Fibroblast of the aortic adventitia (primary cell): Measurements from ENCODE around the gene C1orf116. TPM values are rescaled to one million over a fixed set of nuclear protein-coding genes. Genes with fewer than 3 reads are reported as not detected.

ENCODE experiments used
- DNase-seq: peaks from one replicate; pipeline ENCODE4 v3.0.0-alpha.2; 2010; ENCODE audit warnings: low read depth
- H3K4me3 ChIP-seq: 2 replicates; pipeline ENCODE4 v1.5.1; 2011; ENCODE audit warnings: low read depth, mild to moderate bottlenecking, control low read depth, low read length, moderate library complexity
- CTCF ChIP-seq: IDR thresholded peaks from 2 replicates; pipeline ENCODE4 v1.5.1; 2011; ENCODE audit warnings: mild to moderate bottlenecking, low read length, control low read depth, inconsistent platforms; ENCODE audit not compliant: insufficient read depth
- total RNA-seq: library from RNA; depleted of rRNA; stranded (reverse); fragments of >200 nt; gene quantifications from 2 replicates; pipeline ENCODE4 v1.2.3, GENCODE V29; 2012; ENCODE audit warnings: low replicate concordance

C1orf116 gene
- total RNA-seq, 1 donor = under 0.01 TPM

GRCh38 chr1:207069858-207070506, 37.4 kb upstream of the C1orf116 start:
- TF ChIP-seq CTCF = no peak

GRCh38 chr1:207069061-207069460, 36.5 kb upstream of the C1orf116 start:
- TF ChIP-seq CTCF = no peak
- no peak overlapping the region for H3K4me3 ChIP-seq
- no peak for DNase-seq

More at GRCh38 chr1:207069858-207070506, 37.4 kb upstream of the C1orf116 start:
- no peak for DNase-seq
- H3K4me3 ChIP-seq = no peak overlapping the region

GRCh38 chr1:207067665-207068064, 35.1 kb upstream of the C1orf116 start:
- no peak for DNase-seq
- H3K4me3 ChIP-seq = no peak overlapping the region
- no peak for TF ChIP-seq CTCF

GRCh38 chr1:207067185-207067584, 34.6 kb upstream of the C1orf116 start:
- no peak for DNase-seq
- no peak for TF ChIP-seq CTCF

GRCh38 chr1:207064561-207064960, 32.0 kb upstream of the C1orf116 start:
- H3K4me3 ChIP-seq = no peak overlapping the region
- DNase-seq = no peak
- no peak for TF ChIP-seq CTCF

More at GRCh38 chr1:207067185-207067584, 34.6 kb upstream of the C1orf116 start:
- no peak overlapping the region for H3K4me3 ChIP-seq

GRCh38 chr1:207063014-207063413, 30.5 kb upstream of the C1orf116 start:
- TF ChIP-seq CTCF = no peak
- no peak overlapping the region for H3K4me3 ChIP-seq
- no peak for DNase-seq

- DNase-seq = no peak
Observed at GRCh38 chr1:207062058-207062457, 29.5 kb upstream of the C1orf116 start.

More at GRCh38 chr1:207062058-207062457, 29.5 kb upstream of the C1orf116 start:
- no peak overlapping the region for H3K4me3 ChIP-seq
- no peak for TF ChIP-seq CTCF
